ENCODE measurements around the gene TAAR6. TPM values are rescaled to one million over a fixed set of nuclear protein-coding genes. Genes with fewer than 3 reads are reported as not detected.

TAAR6 gene
- total RNA-seq, 1 experiment from 2014 or later, result not detected

- WGBS (ENCODE audit: extremely low coverage, insufficient read length, low lambda C conversion rate), result no CpG with 5 or more reads among the region's 2 CpGs
- Histone ChIP-seq H3K9me3 (ENCODE audit: control insufficient read depth, low read depth, low read length) (no peaks in the 10 kb centered on the region), H3K27ac (ENCODE audit: insufficient read length, low read depth, low read length) (no peak overlapping the region), H3K9ac (ENCODE audit: extremely low read depth, insufficient read length, low read length) (no peak overlapping the region), H3K14ac (ENCODE audit: insufficient read depth, low read length) (no peak overlapping the region), H2BK5ac (ENCODE audit: insufficient read length, low read length) (no peak overlapping the region), H3K23ac (ENCODE audit: insufficient read length, low read depth, low read length) (no peak overlapping the region), H3K4me1 (ENCODE audit: insufficient read depth, low read length) (no peaks in the 10 kb centered on the region), H3K56ac (ENCODE audit: insufficient read length, low read depth, low read length) (no peak overlapping the region), H4K91ac (ENCODE audit: insufficient read length, low read depth, low read length) (no peak overlapping the region), H3K23me2 (ENCODE audit: insufficient read length, low read depth, low read length, poor library complexity, severe bottlenecking) (no peaks in the 10 kb centered on the region), H3K27me3 (ENCODE audit: insufficient read depth, low read length) (no peaks in the 10 kb centered on the region), H2BK15ac (ENCODE audit: low read depth, low read length) (no peak overlapping the region), H3T11ph (ENCODE audit: low read length) (no peak overlapping the region), H2BK12ac (ENCODE audit: insufficient read length, low read depth, low read length) (no peak overlapping the region), H2AK5ac (ENCODE audit: insufficient read length, low read length) (no peak overlapping the region), H3K4ac (ENCODE audit: low read depth, low read length) (no peak overlapping the region), H3K79me2 (ENCODE audit: insufficient read depth, low read length) (no peaks in the 10 kb centered on the region), H3K18ac (ENCODE audit: insufficient read length, low read depth, low read length) (no peak overlapping the region), H4K20me1 (ENCODE audit: control insufficient read depth, insufficient read depth, insufficient read length) (no peaks in the 10 kb centered on the region), H4K8ac (replicated peaks; ENCODE audit: insufficient read length, low read depth, low read length) (no peak overlapping the region), H2BK120ac (ENCODE audit: low read depth, low read length, poor library complexity, severe bottlenecking) (no peak overlapping the region), H3K4me2 (ENCODE audit: insufficient read depth, insufficient read length, low read length) (no peak overlapping the region), H4K5ac (ENCODE audit: insufficient read length, low read depth, low read length) (no peak overlapping the region), H2BK20ac (ENCODE audit: low read depth, low read length, poor library complexity, severe bottlenecking) (no peak overlapping the region), H3K79me1 (ENCODE audit: insufficient read depth, low read depth, low read length, poor library complexity, severe bottlenecking) (no peaks in the 10 kb centered on the region), H2AFZ (ENCODE audit: low read length) (no peak overlapping the region)
- Mint-ChIP-seq H3K27me3 (ENCODE audit: low read depth) (no peaks in the 10 kb centered on the region), H3K36me3 (ENCODE audit: insufficient read depth in 1 of 3, low read depth in 3 of 3) (no peaks in the 10 kb centered on the region), H3K4me3 (no peak overlapping the region), H3K27ac (no peak overlapping the region), H3K4me1 (peaks cover 3 to 5% of the 10 kb centered on the region in 2 experiments), H3K9me3 (no peaks in the 10 kb centered on the region)
- no peak for DNase-seq
- TF ChIP-seq CTCF (conservative IDR thresholded peaks at IDR 0.05), result no peak
Observed at GRCh38 chr6:132611616-132612015, 41.5 kb downstream of the TAAR6 start.

All from H9 (cell line).